K562 treated with DMSO at 1 percent for 24 hours (cell line): ENCODE data around the gene TMEM182. TPM values are rescaled to one million over a fixed set of nuclear protein-coding genes. Genes with fewer than 3 reads are reported as not detected.

Experiments used
- total RNA-seq: library from RNA; unstranded; fragments of 300-600 nt; gene quantifications from 2 replicates; pipeline ENCODE4 v1.2.3, GENCODE V29; 2022; ENCODE audit warnings: low read depth; ENCODE audit not compliant: insufficient read depth

Gene TMEM182, protein sequence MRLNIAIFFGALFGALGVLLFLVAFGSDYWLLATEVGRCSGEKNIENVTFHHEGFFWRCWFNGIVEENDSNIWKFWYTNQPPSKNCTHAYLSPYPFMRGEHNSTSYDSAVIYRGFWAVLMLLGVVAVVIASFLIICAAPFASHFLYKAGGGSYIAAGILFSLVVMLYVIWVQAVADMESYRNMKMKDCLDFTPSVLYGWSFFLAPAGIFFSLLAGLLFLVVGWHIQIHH
- 2.2 and 4.0 TPM in 2 replicates for total RNA-seq

DNA sequence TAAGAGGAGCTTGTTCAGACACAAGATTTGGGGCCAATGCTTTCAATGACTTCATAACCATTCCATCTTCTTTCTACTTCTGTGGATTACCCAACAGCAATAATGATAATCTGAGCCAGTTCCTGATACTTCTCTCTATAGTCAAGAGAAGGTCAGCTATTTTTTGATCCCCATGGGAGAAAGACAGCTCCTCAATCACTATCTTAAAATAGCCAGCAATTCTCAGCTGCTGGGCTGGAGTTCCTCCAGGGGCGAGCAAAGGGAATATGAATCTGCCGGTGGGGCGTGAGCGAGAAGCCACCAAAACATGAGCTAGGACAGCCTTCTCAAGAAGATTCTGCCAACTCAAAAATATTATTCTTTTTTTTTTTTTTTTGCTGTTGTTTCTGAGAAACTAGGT lies at the start of gene TMEM182:
Gene TMEM182, plus strand, starts transcription at position 269 of the 400 bp plus-strand sequence. CDS start 187 bp downstream, outside the sequence.

Other genes starting within 250 kb of the TMEM182 start
- 0.53 and 0.83 TPM in 2 replicates for gene SLC9A2, start 142.5 kb upstream of the TMEM182 start, total RNA-seq